Measurements from ENCODE around the gene RAET1E.
"Not testable (repeated sequence)": the region's sequence is repeated elsewhere in the genome, so short reads cannot be mapped to it uniquely, and the experiment has no call there.

The RAET1E gene

DNA sequence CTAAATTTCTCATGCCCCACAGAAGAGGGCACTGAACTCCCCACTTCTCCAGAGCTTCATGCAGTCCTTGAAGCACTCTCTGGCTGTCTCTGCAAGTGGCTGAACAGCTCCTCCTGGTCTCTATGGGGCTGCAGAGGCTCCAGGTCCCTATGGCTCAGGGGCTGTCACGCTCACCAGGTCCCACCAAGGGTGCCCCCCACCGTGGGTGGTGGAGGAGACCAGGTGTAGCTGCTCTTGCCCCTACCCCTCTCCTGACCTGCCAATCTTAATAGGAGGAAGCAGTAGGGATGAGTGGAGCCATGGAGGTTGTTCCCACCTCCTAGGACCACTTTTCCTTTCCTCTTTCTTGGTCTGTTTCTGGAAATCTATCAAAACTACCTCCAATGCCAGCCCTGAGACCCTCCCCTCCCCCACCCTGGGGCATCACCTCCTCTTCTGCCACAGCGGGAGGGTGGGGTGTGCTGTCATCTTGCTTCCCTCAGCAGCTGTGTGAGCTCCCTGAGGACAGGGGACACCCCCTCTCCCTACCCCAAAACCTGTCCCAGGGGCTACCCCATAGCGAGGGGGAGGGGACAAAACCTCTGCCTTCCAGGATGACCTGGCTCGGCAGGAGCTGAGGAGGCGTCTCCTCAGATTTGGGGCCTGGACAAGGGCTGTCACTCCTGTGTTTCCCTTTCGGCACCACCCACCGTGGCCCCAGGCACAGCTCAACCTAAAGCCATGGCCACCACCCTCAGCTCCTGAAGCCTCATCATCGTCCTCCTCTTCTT is 12.0 kb upstream of the RAET1E start:
- no peak for DNase-seq (ENCODE audit: low read depth, low spot score)

DNA sequence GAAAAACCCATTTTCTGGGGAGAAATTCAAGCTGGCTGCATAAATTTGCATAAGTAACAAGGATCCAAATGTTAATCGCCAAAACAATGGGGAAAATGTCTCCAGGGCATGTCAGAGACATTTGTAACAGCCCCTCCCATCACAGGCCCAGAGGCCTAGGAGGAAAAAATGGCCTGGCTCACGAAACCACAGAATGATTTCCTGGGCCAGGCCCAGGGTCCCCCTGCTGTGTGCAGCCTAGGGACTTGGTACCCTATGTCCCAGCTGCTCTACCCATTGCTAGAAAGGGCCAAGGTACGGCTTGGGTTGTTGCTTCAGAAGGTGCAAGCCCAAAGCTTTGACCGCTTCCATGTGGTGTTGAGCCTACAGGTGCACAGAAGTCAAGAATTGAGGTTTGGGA is 10.6 kb upstream of the RAET1E start:
- DNase-seq (ENCODE audit: low read depth, low spot score) = not testable (repeated sequence)

DNA sequence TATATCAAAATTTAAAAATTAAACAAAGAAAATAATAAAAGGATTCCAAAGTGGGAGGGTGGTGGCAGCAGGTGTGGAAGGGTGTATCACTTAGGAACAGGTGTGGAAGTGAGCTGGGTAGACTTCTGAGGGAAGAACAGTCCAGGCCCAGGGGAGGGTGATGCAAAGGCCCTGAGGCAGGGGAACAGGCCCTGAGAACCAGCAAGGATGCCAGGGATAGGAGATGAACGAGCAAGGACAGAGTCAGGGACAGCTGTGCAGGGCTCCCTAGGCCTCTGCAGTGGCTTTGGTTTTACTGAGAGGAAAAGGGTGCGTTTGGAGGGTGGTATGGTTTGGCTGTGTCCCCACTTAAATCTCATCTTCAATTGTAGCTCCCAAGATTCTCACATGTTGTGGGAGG is 9.4 kb upstream of the RAET1E start:
- no peak for DNase-seq (ENCODE audit: low read depth, low spot score)

DNA sequence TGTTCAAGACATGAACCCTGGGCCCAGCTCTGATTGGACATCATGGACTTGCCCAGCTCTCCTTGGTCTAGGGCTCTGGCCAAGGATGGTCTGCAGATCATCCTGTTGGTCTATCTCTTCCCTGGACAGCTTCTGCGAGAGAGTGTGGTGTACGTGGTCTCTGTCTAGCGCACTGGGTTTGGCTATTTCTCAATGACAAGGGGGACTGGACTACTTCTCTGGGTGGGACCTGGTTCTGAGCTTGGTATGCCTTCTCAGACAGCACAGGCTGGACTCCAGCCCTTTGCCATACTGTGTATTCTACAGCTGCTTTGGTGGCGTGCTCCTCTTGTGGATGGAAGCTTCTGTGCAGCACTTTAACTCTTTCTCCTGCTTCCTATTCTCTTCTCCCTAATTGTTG is 8.5 kb upstream of the RAET1E start:
- DNase-seq (ENCODE audit: low read depth, low spot score) = no peak

- no peak for DNase-seq (ENCODE audit: low read depth, low spot score)
These were observed 8.0 kb upstream of the RAET1E start for GRCh38 chr6:149905911-149906371.

GRCh38 chr6:149905371-149905910 is 7.5 kb upstream of the RAET1E start:
- no peak for DNase-seq (ENCODE audit: low read depth, low spot score)

DNA sequence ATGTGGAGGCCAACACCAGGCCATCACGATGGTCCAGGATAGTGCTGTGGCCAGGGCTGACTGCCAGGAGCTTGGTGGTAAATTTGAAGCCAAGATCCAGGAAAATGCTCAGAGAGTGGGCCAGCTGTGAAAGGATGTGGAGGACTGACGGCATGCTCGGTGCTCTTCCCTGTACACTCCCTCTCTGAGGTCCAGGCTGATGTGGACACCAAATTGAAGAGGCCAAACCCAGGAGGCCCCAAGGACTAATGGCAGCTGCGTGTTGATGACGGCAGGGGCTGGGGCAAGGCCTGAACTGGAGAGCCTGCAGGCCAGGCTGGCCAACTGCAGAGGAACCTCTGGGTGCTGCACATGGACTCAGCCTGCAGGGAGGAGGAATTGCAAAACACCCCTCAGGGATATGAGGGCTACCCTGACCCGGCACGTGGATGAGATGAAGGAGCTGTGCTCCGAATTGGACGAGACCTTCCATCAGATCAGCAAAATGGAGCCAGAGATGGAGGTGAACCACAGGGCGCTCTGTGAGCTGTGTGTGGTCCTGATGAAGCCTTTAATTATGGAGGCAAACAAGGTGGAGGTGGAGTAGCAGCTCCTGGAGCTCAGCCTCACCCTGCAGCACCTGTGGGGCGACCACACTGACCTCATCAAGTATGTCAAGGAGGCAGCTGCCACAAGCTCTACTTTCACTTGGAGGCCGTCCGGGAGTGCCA is 6.9 kb upstream of the RAET1E start:
- DNase-seq (ENCODE audit: low read depth, low spot score) = no peak

- DNase-seq (ENCODE audit: low read depth, low spot score) = no peak
These were observed 6.2 kb upstream of the RAET1E start for GRCh38 chr6:149903938-149904611.

GRCh38 chr6:149901444-149902140 is 3.7 kb upstream of the RAET1E start:
- DNase-seq (ENCODE audit: low read depth, low spot score) = no peak

DNA sequence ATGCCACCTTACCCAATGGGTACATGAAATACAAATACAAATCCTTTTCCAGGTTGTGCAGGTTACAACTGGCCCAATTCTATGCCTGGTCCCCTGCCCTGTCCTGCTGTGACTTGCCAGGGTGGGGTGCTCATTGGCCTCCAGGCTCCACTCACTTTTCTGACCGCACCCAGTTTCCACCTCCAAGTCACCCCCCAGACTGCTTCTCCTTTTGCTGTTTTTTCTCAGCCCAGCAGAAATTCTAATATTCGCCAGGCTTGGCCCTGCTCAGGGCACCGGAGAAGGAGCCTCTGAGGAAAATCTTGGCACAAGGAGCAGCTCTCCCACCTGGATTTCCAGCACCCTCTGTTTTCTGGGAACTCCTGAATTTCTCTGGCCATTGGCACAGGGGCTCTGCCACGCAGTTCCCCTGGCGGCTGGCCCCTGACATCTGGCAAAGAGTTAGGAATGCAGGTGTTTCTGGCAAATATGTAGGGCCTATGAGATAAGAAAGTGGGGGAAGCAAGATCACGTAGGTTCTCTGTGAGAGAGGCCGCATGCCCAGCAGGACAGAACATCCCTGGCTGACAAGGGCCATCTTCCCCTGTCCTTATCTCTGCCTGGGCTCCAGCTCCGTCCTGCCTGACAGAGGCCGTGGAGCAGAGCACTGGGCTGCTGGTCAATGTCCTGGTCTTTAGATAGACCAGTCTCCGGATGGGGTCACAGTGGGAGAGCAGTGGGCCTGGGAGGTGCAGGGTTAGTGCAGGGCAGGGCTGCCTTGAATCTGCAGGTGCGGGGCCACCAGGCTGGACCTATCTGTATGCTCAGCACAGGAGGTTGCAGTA is 2.9 kb upstream of the RAET1E start:
- DNase-seq (ENCODE audit: low read depth, low spot score) = no peak

DNA sequence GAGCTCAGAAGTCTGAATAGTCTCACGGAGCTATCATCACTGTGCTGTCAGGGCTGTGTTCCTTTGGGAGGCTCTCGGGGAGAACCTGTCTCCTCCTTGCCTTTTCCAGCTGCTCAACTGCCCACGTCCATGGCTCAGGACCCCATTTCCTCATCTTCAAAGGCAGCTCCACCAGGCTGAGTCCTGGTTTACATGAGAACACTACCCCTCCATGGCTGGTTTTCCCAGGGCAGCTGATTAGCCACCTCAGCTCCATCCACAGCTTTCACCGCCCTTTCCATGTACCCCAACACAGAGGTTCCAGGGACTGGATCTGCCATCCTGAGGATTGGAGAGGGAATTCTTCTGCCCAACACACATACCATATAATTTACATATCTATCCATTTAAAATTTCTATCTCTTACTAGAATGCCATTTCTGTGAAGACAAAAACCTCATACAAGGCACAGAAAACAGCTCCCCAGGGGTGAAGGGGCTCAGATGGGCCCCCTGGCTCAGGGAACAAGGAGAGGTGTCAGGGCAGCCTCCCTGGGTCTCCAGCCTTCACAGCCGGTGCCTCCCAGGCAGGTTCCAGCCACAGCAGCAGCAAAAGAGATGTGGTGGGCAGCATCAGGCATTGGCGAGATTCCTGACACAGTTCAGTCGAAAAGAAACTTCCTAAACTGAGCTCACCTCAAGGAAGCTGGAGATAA is 2.2 kb upstream of the RAET1E start:
- DNase-seq (ENCODE audit: low read depth, low spot score) = no peak

DNA sequence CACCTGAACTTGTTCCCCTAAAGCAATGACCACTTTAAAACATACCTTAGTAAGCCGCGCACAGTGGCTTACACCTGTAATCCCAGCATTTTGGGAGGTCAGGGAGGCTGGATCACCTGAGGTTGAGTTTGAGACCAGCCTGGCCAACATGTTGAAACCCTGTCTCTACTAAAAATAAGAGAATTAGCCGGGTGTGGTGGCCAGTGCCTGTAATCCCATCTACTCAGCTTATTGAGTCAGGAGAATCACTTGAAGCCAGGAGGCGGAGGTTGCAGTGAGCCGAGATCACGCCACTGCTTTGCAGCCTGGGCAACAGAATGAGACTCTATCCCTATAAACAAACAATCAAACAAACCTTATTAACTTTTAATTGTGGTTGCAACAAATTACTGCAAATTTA is 1.6 kb upstream of the RAET1E start:
- no peak for DNase-seq (ENCODE audit: low read depth, low spot score)

GRCh38 chr6:149898966-149899365 is 1.1 kb upstream of the RAET1E start:
- no peak for DNase-seq (ENCODE audit: low read depth, low spot score)

GRCh38 chr6:149897015-149897697 is 757 bp downstream of the RAET1E start:
- no peak for DNase-seq (ENCODE audit: low read depth, low spot score)

DNA sequence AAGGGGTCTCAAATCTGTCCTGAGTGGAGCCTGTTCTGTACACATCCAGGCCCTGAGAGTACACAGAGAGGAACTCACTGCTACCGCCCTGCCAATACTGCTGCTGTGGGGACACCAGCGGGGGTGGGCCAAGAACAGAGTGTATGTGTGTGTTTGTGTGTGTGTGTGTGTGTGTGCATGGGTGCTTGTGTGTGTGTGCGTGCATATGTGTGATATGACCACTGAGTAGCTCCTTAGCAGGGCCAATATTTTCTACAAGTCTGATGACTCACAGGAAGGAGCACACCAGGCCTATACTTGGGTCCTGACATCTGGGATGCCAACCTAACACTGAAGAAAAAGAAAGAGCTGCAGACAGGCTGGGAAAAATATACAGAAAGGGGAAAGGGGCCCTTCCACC is 1.4 kb downstream of the RAET1E start:
- no peak for DNase-seq (ENCODE audit: low read depth, low spot score)

DNA sequence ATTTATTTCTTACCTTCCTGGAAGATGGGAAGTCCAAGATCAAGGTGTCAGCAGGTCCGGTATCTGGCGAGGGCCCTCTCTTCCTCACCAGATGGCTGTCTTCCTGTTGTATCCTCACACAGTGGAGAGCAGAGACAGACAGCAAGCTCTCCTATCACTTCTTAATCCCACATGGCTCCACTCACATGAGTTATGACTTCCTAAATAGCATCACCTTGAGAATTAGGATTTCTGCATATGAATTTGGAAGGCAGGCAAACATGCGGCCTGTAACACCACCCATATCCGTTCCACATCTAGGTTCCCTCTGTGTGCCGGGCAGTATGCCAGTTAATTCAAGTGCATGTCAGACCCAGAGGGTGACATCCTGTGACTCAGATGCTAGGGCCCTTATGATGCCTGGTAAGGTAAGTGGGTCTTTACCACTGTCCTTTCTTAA is 2.1 kb downstream of the RAET1E start:
- no peak for DNase-seq (ENCODE audit: low read depth, low spot score)

- DNase-seq (ENCODE audit: low read depth, low spot score) = no peak
These were observed 2.8 kb downstream of the RAET1E start for GRCh38 chr6:149895048-149895590.

GRCh38 chr6:149891864-149892263 is 6.0 kb downstream of the RAET1E start:
- not testable (repeated sequence) for DNase-seq (ENCODE audit: low read depth, low spot score)

- no peak for DNase-seq (ENCODE audit: low read depth, low spot score)
These were observed 6.7 kb downstream of the RAET1E start for GRCh38 chr6:149891259-149891658.

Measured in activated CD4-positive, CD25-positive, alpha-beta regulatory T cell treated with anti-CD3 and anti-CD28 coated beads, Interleukin-2, amount 50 U/mL, for 16 hours (primary cell).